Upper lobe of left lung (tissue), 6 donors: ENCODE results near the gene TOX2. TPM values are rescaled to one million over a fixed set of nuclear protein-coding genes. Genes with fewer than 3 reads are reported as not detected.

Experiments used
- ATAC-seq, 2 donors: fragments of 200-7000 bp; cut with Tn5 transposase; one replicate each; pipeline ENCODE4 v1.9.1; 2022; ENCODE audit warnings: mild to moderate bottlenecking in 2 of 2, moderate library complexity in 2 of 2; ENCODE audit not compliant: low FRiP score in 2 of 2
- DNase-seq, 2 donors: peaks; one replicate each; pipeline ENCODE4 v3.0.0-alpha.2; 2019 to 2020
- H3K27ac ChIP-seq, 4 donors: fragments of 200-600 bp; sonication (generic); one replicate each; pipeline ENCODE4 v1.5.1; 2016 to 2019
- H3K27me3 ChIP-seq, 4 donors: fragments of 200-600 bp; sonication (generic); one replicate each; pipeline ENCODE4 v1.5.1; 2017 to 2019
- H3K36me3 ChIP-seq, 4 donors: fragments of 200-600 bp; sonication (generic); one replicate each; pipeline ENCODE4 v1.5.1; 2016 to 2019
- H3K4me1 ChIP-seq, 4 donors: fragments of 200-600 bp; sonication (generic); one replicate each; pipeline ENCODE4 v1.5.1; 2018 to 2019
- H3K4me3 ChIP-seq, 4 donors: fragments of 200-600 bp; sonication (generic); one replicate each; pipeline ENCODE4 v1.5.1; 2017 to 2019; ENCODE audit warnings: mild to moderate bottlenecking in 2 of 4, moderate library complexity in 1 of 4
- H3K9me3 ChIP-seq, 4 donors: fragments of 200-600 bp; sonication (generic); one replicate each; pipeline ENCODE4 v1.5.1; 2018 to 2019
- EP300 ChIP-seq, 4 donors: sonication (generic); formaldehyde crosslinking; IDR thresholded peaks; one replicate each; pipeline ENCODE4 v1.5.1; 2017; ENCODE audit warnings: antibody characterized with exemption in 4 of 4, control low read depth in 2 of 4
- POLR2A ChIP-seq, 4 donors: fragments of 450-650 bp; IDR thresholded peaks; one replicate each; pipeline ENCODE4 v1.5.1; 2016 to 2017; ENCODE audit warnings: antibody characterized with exemption in 4 of 4, mild to moderate bottlenecking in 2 of 4
- POLR2AphosphoS5 ChIP-seq, 2 donors: sonication (generic); formaldehyde crosslinking; IDR thresholded peaks; one replicate each; pipeline ENCODE4 v1.5.1; 2017; ENCODE audit warnings: antibody characterized with exemption in 2 of 2
- WGBS, 2 donors: methylation state at CpG; one replicate each; pipeline ENCODE4 v1.1.5; 2017 to 2018; 5-methylcytosine and 5-hydroxymethylcytosine counted together
- total RNA-seq, 6 donors: library from RNA; depleted of rRNA in 4 of 6; stranded (reverse); fragments of >200 nt in 4 of 6; gene quantifications; one replicate each; pipeline versions ENCODE4 v1.1.0 to v1.2.1, GENCODE V29; 2016 to 2021
- TF ChIP-seq, protein P1 (sequence below), 6 experiments: fragments of 450-650 bp in 4 of 6; fragments of 200-600 bp in 2 of 6; sonication (generic) in 2 of 6; IDR thresholded peaks; one replicate each; pipeline ENCODE4 v1.5.1; 2016 to 2019; ENCODE audit warnings: antibody characterized with exemption in 6 of 6
- donor health status: DM: no; HTN: no; CAD: no; lungs with moderate emphysema.
- donor health status: DM: no; HTN: yes; CAD: no; lungs with severe emphysema.

The TOX2 gene
- total RNA-seq, 6 donors from 2014 or later, result 7.2 to 29.3 (median 23.7) TPM

DNA sequence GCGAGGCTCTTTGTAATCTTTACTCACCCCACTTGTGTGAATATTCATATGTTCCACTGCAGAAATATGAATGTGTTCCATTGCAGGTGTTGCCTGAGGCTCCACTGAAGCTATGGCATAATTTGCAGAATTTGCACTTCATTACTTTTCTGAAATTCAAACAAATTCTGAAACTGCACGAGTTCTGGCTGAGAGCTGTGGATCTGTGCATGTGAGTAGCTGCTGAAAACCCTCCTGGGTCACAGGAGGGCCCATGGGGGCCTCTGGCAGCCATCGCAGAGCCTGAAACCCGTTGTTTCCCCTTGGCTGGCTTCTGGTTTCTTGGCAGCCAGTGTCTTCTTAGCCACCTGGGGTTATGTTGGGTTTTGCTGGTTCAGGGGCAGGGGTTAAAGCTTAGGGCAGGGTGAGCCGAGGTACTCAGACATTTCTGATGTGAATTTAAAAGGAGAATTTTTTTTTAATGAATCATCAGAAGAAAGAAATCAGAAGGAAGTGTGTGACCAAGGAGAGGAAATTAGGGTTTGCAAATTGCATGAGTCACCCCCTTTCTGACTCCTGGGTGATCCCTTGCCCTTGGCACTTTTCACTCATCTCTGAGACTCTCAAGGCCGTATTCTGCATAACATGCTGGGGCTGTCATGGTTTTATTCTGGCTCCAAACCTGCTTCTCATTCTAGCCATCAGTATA is 40.6 kb downstream of the TOX2 start:
- no peak for TF ChIP-seq POLR2AphosphoS5 (IDR thresholded peaks at IDR 0.05)
- WGBS, 2 donors, result 22 to 25% methylated on average over 6 of the region's 6 CpGs
- peak overlapping the region; percentile 49 to 69 (median 58) for H3K27ac ChIP-seq
- no peak for DNase-seq
- ATAC-seq, result peak; percentile 78 to 81
- H3K36me3 ChIP-seq, result no peaks in the 10 kb centered on the region
- no peaks in the 10 kb centered on the region for H3K27me3 ChIP-seq
- no peak overlapping the region for H3K4me3 ChIP-seq
- H3K4me1 ChIP-seq, result peaks cover 55 to 70% (median 61%) of the 10 kb centered on the region in 4 donors
- H3K9me3 ChIP-seq, result no peaks in the 10 kb centered on the region

DNA sequence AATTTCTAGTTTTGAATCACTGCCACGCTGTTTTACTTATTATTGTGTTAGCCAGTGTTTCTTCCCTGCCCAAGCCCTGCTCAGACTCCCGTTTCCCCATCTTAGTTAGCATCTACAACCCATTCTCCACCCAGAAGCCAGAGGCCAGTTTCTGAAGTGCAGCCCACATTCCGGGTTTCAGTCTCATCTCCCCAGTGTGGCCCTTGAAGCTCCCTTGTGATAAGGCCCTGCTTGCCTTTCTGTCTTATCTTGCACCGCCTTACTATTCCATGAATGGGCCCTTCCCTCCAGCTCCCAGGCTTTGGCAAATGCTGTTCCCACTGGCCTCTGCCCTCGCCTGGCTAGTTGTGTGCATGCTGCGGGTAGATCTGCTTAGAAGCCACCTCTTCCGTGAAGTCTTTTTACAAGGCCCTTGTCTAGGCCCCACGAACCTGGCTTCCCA is 41.1 kb downstream of the TOX2 start:
- Histone ChIP-seq H3K27me3 (no peaks in the 10 kb centered on the region), H3K4me1 (peaks cover 58 to 69% (median 61%) of the 10 kb centered on the region in 4 donors), H3K9me3 (no peaks in the 10 kb centered on the region), H3K4me3 (no peak overlapping the region), H3K27ac (peak overlapping the region; percentile 14 to 69 (median 56)), H3K36me3 (no peaks in the 10 kb centered on the region)
- ATAC-seq (peak in 1 of 2 donors; percentile 3), DNase-seq (no peak)
- 67 to 75% methylated on average over 8 of the region's 8 CpGs for WGBS, 2 donors
- TF ChIP-seq POLR2A (IDR thresholded peaks at IDR 0.05), result no peak
- no peak for TF ChIP-seq POLR2AphosphoS5 (IDR thresholded peaks at IDR 0.05)
- TF ChIP-seq, protein P1, sequence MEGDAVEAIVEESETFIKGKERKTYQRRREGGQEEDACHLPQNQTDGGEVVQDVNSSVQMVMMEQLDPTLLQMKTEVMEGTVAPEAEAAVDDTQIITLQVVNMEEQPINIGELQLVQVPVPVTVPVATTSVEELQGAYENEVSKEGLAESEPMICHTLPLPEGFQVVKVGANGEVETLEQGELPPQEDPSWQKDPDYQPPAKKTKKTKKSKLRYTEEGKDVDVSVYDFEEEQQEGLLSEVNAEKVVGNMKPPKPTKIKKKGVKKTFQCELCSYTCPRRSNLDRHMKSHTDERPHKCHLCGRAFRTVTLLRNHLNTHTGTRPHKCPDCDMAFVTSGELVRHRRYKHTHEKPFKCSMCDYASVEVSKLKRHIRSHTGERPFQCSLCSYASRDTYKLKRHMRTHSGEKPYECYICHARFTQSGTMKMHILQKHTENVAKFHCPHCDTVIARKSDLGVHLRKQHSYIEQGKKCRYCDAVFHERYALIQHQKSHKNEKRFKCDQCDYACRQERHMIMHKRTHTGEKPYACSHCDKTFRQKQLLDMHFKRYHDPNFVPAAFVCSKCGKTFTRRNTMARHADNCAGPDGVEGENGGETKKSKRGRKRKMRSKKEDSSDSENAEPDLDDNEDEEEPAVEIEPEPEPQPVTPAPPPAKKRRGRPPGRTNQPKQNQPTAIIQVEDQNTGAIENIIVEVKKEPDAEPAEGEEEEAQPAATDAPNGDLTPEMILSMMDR (IDR thresholded peaks at IDR 0.05), result no peak
- TF ChIP-seq EP300 (IDR thresholded peaks at IDR 0.05), result no peak

DNA sequence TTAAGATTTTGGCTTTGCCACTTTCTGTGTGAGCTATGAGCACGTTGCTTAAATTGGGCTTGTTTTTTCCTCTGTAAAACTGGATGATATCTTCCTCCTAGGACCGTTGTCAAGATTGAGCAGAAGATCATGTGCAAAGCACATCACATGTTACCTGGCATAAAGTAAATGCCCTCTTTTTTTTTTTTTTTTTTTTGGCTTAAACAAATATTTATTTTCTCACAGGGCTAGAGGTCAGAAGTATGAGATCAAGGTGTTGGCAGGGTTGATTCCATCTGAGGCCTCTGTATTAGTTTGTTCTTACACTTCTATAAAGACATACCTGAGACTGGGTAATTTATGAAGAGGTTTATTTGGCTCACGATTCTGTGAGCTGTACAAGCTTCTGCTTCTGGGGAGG is 42.7 kb downstream of the TOX2 start:
- TF ChIP-seq EP300 (IDR thresholded peaks at IDR 0.05), result no peak
- no peak for TF ChIP-seq POLR2A (IDR thresholded peaks at IDR 0.05)
- no peak for TF ChIP-seq POLR2AphosphoS5 (IDR thresholded peaks at IDR 0.05)
- TF ChIP-seq, protein P1 (IDR thresholded peaks at IDR 0.05), result no peak
- Histone ChIP-seq H3K4me3 (no peak overlapping the region), H3K4me1 (peaks cover 57 to 66% (median 62%) of the 10 kb centered on the region in 4 donors), H3K27me3 (no peaks in the 10 kb centered on the region), H3K36me3 (no peaks in the 10 kb centered on the region), H3K9me3 (no peaks in the 10 kb centered on the region), H3K27ac (no peak overlapping the region)
- 61 to 62% methylated on average over 3 of the region's 3 CpGs for WGBS, 2 donors
- DNase-seq, result no peak
- no peak for ATAC-seq

DNA sequence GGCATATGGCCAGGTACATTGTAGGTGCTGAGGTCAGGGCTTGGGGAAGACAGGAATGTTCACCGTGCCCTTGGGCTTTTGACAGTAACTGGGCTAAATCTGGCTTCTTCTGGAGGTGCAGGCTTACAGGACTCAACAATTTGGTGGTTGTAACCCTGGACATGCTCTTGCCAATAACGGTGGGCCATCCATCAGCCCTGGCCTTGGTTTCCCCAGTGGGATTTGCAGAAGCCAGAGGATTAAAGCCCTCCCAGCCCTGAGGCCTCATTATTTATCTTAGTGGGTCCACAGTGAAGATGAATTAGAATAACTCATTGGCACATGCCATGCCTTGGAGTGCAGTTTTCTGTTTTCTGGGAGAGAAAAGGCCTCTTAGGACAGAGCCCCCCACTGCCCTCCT is 44.0 kb downstream of the TOX2 start:
- Histone ChIP-seq H3K4me3 (no peak overlapping the region), H3K4me1 (peaks cover 61 to 70% (median 64%) of the 10 kb centered on the region in 4 donors), H3K27ac (peak overlapping the region; percentile 3 to 48 (median 14)), H3K36me3 (no peaks in the 10 kb centered on the region), H3K9me3 (no peaks in the 10 kb centered on the region), H3K27me3 (no peaks in the 10 kb centered on the region)
- DNase-seq (no peak), ATAC-seq (no peak)
- WGBS, 2 donors, result 75 to 90% methylated on average over 1 to 2 of the region's 2 CpGs
- TF ChIP-seq POLR2AphosphoS5 (IDR thresholded peaks at IDR 0.05) (no peak), POLR2A (IDR thresholded peaks at IDR 0.05) (no peak), EP300 (IDR thresholded peaks at IDR 0.05) (no peak)
- TF ChIP-seq, protein P1 (IDR thresholded peaks at IDR 0.05), result no peak

DNA sequence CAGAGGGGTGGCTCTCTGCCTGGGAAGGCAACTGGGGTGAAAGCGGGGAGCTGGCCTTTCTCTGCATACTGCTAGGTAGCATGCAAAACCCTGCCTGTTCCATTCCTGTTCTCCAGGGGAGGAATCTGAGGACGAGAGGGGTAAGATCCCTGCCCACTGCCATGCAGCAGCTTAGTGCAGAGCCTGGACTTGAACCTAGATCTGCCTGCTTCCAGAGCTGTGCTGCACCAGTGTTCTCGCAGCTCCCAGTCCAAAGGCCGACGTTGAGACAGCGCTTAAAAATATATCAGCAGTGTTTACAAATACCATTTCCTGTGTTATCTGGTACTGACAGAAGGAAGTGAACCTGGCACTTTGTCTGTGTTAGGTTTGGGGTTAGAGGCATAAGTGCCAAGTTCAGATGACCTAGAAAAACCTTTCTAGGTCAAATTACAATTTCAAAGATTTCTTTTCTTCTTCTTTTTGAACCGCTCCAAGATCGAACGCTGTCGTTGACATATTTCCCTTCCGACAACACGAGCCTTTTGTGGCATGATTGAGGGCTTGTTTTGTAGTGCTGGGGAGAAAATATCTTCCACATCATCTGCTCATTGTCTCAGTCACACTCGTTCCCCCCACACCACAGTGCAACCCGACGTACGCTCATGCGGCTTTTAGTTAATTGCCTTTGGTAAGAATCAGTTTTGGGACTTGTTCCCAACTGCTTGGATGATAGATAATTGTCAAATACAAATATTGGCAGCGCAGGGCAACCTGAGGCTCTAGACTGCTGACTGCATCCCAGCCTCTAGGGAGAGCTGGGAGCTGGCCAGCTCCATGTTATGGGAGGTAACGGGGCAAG is 44.6 kb downstream of the TOX2 start:
- Histone ChIP-seq H3K27me3 (no peaks in the 10 kb centered on the region), H3K27ac (peak overlapping the region; percentile 11 to 55 (median 28)), H3K36me3 (no peaks in the 10 kb centered on the region), H3K4me1 (peaks cover 62 to 69% (median 63%) of the 10 kb centered on the region in 4 donors), H3K9me3 (no peaks in the 10 kb centered on the region), H3K4me3 (no peak overlapping the region)
- DNase-seq (no peak), ATAC-seq (peak in 1 of 2 donors; percentile 44)
- 18 to 23% methylated on average over 17 to 19 of the region's 19 CpGs for WGBS, 2 donors
- TF ChIP-seq EP300 (IDR thresholded peaks at IDR 0.05), result peak in 2 of 4 donors; percentile 78 to 85
- TF ChIP-seq, protein P1 (IDR thresholded peaks at IDR 0.05), result no peak
- TF ChIP-seq POLR2AphosphoS5 (IDR thresholded peaks at IDR 0.05), result peak; percentile 72 to 74
